HG02981 (cell line): ENCODE measurements around the gene C17orf114.
"Not testable (repeated sequence)": the region's sequence is repeated elsewhere in the genome, so short reads cannot be mapped to it uniquely, and the experiment has no call there.

Experiments used
- ATAC-seq: cut with Tn5 transposase; IDR thresholded peaks from one replicate; pipeline ENCODE4 v1.9.1; 2021; ENCODE audit warnings: mild to moderate bottlenecking, moderate library complexity; ENCODE audit not compliant: unreplicated experiment

C17orf114 gene

GRCh38 chr17:4802228-4802627 lies at the start of gene C17orf114:
TSS of gene C17orf114 (minus strand) at chr17:4802328.
- no peak for ATAC-seq

- no peak for ATAC-seq
Observed at GRCh38 chr17:4851084-4851483, 49.0 kb upstream of the C17orf114 start.

DNA sequence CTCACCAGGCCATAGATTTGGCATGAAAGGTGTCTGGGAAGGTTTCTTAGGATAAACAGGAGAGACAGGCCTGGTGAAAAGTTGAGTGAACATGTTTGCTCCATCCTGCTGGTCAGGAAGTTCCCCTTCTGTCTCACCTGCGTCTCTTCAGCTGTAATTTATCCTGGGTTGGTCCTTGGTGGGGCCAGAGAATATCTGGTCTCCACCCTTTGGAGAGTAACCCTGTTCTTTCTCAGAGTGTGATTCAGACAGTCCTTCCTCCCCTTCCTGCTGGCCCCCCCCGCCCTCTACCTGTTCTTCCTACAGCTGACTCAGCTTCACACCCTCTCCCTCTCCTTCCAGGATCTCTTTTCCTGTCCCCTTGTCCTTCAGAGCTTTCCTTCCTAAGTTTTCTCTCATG lies 48.1 kb upstream of the C17orf114 start:
- ATAC-seq, result no peak

DNA sequence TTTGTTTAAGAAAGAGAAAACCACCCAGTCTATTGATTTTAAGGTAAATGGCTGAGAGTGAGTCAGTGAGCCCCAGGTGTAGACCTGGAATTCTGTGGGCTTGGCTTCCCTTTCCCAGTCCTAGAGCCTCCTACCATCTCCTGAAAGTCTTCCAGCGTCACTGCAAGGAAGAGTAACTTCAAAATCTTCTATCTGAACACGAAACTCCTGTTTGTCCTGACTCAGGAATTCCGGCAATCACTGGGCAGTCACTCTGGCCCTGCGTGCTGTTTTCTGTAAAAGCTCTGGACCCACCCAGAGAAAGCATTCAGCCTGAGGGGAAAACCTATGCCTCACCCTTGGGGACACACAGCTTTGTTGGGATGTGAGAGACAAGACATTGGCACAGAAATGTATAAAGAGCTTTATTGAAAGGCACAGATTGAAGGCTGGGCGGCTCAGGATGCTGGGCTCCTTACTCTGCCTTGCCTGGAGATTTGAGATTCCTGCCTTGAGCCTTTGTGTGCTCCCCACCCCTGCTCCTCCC lies 46.9 kb upstream of the C17orf114 start:
- no peak for ATAC-seq

GRCh38 chr17:4846635-4847390 lies 44.7 kb upstream of the C17orf114 start:
- no peak for ATAC-seq

- no peak for ATAC-seq
Observed at GRCh38 chr17:4845118-4845517, 43.0 kb upstream of the C17orf114 start.

DNA sequence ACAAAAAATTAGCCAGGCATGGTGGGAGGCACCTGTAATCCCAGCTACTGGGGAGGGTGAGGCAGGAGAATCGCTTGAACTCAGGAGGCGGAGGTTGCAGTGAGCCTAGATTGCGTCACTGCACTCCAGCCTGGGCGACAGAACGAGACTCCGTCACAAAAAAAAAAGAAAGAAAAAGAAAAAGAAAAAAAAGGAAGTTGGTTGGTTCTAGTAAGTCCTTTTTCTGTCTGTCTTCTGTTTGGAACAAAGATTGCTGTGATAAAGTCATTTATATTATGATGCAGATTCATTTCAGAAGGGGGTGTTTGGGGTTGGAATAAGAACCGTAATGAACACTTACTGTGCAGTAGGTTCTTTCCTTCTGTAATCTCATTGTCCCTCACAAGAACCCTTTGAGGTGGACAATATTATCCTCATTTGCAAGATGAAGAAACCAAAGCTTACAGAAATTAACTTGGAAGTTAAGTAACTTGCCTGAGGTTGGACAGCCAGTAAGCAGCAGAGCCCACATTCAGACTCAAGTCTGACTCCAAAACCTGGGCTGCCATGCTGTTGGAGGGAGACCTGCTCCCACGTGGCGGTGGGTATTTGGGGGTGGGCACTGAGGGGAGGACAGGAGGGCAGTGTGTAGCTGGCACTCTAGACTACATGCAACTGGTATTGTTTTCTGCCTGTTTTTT lies 41.3 kb upstream of the C17orf114 start:
- ATAC-seq, result no peak

DNA sequence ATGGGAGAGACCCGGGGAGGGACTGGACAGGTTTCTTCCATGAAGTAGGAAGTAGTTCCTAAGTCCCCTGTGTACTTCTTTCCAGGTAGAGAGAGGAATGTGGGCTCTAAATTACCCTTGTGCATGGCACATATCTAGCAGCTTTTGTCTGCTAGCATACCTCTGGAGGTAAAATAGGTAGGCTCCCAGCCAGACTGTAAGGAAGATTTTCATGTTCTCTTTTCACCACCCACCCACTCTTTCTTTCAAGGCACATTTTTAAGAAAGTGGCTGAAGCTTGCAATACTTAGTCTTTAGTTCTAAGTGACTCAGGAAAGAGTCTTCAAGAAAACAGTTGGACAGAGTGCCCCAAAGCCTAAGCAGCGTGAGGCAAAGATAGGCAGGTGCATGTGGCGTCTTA lies 40.2 kb upstream of the C17orf114 start:
- ATAC-seq, result no peak

- ATAC-seq, result no peak
Observed at GRCh38 chr17:4840893-4841242, 38.7 kb upstream of the C17orf114 start.

GRCh38 chr17:4839965-4840892 lies 38.1 kb upstream of the C17orf114 start:
- no peak for ATAC-seq

- no peak for ATAC-seq
Observed at GRCh38 chr17:4839221-4839620, 37.1 kb upstream of the C17orf114 start.

DNA sequence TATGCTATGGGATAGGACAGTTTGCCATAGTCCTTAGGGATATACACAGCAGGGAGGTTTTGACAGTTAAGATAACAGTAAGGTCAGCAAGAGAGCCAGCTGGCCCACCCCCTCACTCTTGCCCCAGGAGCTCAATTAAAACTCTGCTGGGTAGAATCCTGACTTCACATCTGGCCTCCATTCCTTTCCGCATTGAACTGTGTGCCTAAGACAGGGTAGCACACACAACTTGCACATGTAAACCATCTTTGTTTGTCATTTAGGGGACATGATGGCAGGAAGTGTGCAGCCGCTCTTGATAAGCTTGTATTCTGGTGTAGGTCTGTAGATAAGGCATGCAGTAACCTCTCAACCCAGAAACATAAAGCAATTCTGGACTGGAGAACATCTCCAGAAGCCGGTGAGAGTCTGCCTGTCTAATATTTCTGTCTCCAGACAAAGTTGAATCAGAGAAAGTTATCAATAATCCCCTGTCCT lies 36.2 kb upstream of the C17orf114 start:
- no peak for ATAC-seq

GRCh38 chr17:4837471-4838308 lies 35.6 kb upstream of the C17orf114 start:
- ATAC-seq, result no peak

- no peak for ATAC-seq
Observed at GRCh38 chr17:4836221-4836620, 34.1 kb upstream of the C17orf114 start.

DNA sequence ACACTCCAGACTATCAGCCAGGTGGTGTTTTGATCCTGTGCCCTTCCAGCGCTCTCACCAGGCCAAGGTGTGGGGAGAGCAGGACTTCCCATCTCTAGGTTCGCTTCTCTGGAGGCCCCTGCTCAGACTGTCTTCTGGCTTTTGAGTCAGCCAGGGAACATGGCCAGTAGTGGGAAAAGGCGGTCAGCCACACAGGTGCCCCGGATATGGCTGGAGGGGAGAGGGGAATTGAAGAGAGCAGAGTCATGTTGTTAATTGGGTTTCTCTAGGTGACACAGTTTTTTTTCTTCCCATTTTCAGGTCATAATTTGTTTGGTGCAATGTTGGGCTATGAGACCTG lies 32.5 kb upstream of the C17orf114 start:
- no peak for ATAC-seq

DNA sequence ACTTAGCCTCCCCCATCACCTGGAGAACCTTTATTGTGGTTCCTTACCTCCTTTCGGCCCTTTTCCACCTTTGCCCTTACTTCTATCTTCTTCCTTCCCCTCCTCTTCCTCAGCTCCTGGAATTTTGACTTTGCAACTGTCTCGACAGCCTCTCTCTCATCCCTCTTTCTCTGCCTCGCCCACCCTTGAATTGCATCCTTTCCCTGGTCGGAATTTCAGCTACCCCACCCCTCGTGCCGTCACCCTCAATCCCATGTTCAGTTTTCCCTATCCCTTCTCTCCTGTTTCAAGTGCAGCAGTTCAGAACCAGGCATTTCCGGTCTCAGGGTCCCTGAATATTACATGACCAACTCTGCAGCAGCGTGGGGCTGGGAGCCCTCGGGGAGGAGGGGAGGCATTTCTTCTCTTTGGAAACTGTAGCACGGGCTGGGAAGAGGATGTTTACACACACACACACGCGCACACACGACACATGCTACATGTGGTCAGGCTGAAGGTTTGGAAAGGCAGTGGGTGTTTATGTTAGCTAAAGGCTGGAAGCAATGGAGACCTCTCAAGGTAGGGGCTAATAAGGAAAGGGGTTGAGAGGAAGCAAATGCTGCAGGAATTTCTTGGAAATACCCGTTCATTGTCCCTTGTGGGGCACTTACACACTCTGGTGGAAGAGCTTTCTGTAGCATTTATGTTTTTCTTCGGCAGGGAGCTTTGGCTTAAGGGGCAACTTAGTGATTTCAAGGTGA lies 32.0 kb upstream of the C17orf114 start:
- no peak for ATAC-seq

DNA sequence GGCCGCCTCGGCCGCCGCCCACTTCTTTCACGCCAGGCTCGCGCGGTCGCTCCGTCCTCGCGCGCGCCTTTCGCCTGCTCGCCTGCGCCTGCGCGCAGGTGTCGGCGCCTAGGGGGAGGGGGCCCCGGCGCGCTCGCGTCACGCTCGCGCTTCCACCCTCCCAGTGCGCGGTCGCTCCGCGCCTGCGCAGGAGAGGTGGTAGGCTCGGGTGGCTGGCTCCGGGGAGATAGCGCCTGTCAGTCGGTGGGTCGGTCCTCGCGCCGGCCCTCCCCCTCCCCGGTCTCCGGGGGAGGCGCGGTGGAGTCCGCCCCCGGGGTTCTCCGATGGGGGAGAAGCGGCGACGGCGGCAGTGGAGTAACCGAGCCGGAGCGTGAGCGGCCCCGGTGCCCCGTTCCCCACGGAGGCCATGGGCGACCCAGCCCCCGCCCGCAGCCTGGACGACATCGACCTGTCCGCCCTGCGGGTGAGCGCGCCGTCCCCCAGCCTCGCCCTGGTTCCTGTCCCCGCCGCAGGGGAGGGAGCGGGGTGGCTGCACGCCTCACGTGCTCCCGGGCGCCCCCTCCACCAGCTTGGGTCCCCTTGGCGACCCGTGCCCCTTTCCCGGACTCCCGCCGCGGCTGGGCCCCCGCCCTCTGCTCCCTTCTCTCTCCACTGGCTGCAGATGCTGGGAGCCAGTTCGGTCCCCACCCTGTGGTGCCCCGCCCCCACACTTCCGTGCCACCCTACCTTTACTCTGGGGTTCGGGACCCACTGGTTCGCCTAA lies 31.2 kb upstream of the C17orf114 start, which contains the start of gene MINK1:
TSS of gene MINK1 (plus strand) at position 163 of the 763 bp plus-strand sequence. CDS start at position 407, 244 bp downstream.
- peak; percentile 89 for ATAC-seq

DNA sequence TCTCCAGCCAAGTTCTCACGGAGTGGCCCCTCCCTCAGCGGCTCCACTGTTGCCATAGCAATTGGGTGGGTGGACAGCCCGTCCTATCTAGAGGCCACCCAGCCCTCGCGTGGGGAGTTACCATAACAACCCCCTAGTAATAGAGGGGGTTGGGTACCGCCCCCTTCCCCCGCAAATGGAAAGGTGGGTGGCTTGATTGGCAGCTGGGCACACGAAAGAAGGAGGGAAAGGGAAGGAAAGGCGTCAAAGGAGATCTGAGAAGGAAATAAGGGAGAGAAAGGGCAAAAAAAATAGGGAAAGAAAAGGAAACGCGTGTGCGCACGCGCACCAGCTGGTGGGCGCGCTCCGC lies 30.7 kb upstream of the C17orf114 start:
- not testable (repeated sequence) for ATAC-seq

- ATAC-seq, result no peak
Observed at GRCh38 chr17:4827399-4827798, 25.3 kb upstream of the C17orf114 start.
